Activated CD8-positive, alpha-beta T cell treated with anti-CD3 and anti-CD28 coated beads for 36 hours (primary cell): ENCODE results near the gene GCNT4. TPM values are rescaled to one million over a fixed set of nuclear protein-coding genes. Genes with fewer than 3 reads are reported as not detected.
A peak's percentile ranks its signal among the peaks of the same experiment; 100 is the strongest.

Experiments used
- ATAC-seq: fragments of 200-7000 bp; cut with Tn5 transposase; one replicate; pipeline ENCODE4 v1.10.0; 2021; ENCODE audit warnings: mild to moderate bottlenecking, moderate library complexity
- CTCF ChIA-PET: fragments of 350-600 bp; sonication (Branson Sonifier 250); formaldehyde crosslinking; loops from one replicate; lab custom pipeline; 2021; ENCODE audit warnings: antibody characterized with exemption; lab: Charles Lee
- POLR2A ChIA-PET: fragments of 350-600 bp; sonication (Branson Sonifier 250); formaldehyde crosslinking; loops from one replicate; lab custom pipeline; 2021; ENCODE audit warnings: antibody characterized with exemption; lab: Charles Lee
- DNase-seq: peaks from one replicate; pipeline ENCODE4 v3.0.0-alpha.2; 2020
- H3K27ac Mint-ChIP-seq: one replicate; pipeline ENCODE4 v1.8.0; 2021; ENCODE audit warnings: mild to moderate bottlenecking, mixed read lengths
- H3K27me3 Mint-ChIP-seq: one replicate; pipeline ENCODE4 v1.8.0; 2021; ENCODE audit warnings: mixed read lengths
- H3K36me3 Mint-ChIP-seq: one replicate; pipeline ENCODE4 v1.8.0; 2021; ENCODE audit warnings: low read depth, mixed read lengths
- H3K4me1 Mint-ChIP-seq: one replicate; pipeline ENCODE4 v1.8.0; 2021; ENCODE audit warnings: low read depth, mixed read lengths
- H3K4me3 Mint-ChIP-seq: one replicate; pipeline ENCODE4 v1.8.0; 2021; ENCODE audit warnings: mild to moderate bottlenecking, moderate library complexity, mixed read lengths
- H3K9me3 Mint-ChIP-seq: one replicate; pipeline ENCODE4 v1.8.0; 2021; ENCODE audit warnings: mixed read lengths
- CTCF ChIP-seq: fragments of 200-600 bp; IDR thresholded peaks from one replicate; pipeline ENCODE4 v1.8.0; 2022; ENCODE audit warnings: antibody characterized with exemption, mild to moderate bottlenecking
- intact Hi-C: fragments of 100-400 bp; cut with micrococcal nuclease; formaldehyde crosslinking; loops from one replicate; pipeline ENCODE4 v1.10.0; 2022
- total RNA-seq, 2 experiments: library from RNA; stranded (reverse); gene quantifications; one replicate each; pipeline ENCODE4 v1.2.3, GENCODE V29; 2021

The GCNT4 gene
- total RNA-seq, 2 experiments from 2014 or later: 2.1 to 2.4 TPM

DNA sequence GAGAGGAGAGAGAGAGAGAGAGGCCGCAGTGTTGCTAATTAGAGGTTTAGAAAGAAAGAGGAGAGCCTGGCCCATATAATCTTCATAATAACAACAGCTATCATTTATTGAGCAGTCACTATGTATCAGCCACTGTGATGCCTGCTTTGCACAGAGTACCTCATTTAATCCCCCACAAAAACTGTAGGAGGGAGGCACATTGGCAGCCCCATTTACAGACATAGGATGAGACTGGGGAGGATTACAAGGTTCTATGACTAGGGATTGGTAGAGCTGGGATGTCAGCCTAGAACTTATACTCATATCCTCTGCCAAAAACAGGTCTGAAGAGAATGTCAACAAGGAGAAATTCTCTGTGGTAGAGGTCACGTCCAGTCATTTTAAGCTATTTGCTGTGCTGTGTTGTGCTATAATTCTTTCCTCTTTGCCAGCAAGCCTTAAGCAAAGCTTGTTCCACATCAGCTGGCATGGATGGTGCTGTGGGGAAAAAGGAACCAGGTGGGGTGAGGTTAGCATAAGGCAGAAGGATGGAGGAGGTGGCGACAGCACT, 6.7 kb upstream of the GCNT4 start:
- POLR2A ChIA-PET: no interaction called here
- H3K9me3 Mint-ChIP-seq: peaks cover 8% of the 10 kb centered on the region

GRCh38 chr5:75057561-75057960, 5.2 kb upstream of the GCNT4 start:
- H3K27me3 Mint-ChIP-seq: no peaks in the 10 kb centered on the region
- H3K4me1 Mint-ChIP-seq: peaks cover 79% of the 10 kb centered on the region
- CTCF ChIA-PET: interaction anchor here (0.7 to 4.3 kb wide), 3 partner anchors 7 to 180 kb away, joined by 3 to 38 read pairs (median 7); partner anchors contain the start of genes ANKRD31 and GCNT4
- peaks cover 8% of the 10 kb centered on the region for H3K9me3 Mint-ChIP-seq
- TF ChIP-seq CTCF: no peak
- POLR2A ChIA-PET: interaction anchor here (0.8 to 1.4 kb wide), 3 partner anchors 9 to 179 kb away, joined by 3 to 6 read pairs (median 3); partner anchors contain the start of gene ANKRD31
- peak overlapping the region; percentile 94 for H3K27ac Mint-ChIP-seq
- peaks cover 11% of the 10 kb centered on the region for H3K36me3 Mint-ChIP-seq
- ATAC-seq (no peak), DNase-seq (no peak)
- no peak overlapping the region for H3K4me3 Mint-ChIP-seq
- intact Hi-C loops: loop anchor here (10.0 kb wide), 1 partner anchor 277 kb away; the partner anchor contains the start of gene HMGCR

More for the DNA sequence above, 6.7 kb upstream of the GCNT4 start:
- peak overlapping the region; percentile 28 for H3K4me3 Mint-ChIP-seq
- DNase-seq: no peak
- peak; percentile 43 for ATAC-seq
- intact Hi-C loops: loop anchor here (10.0 kb wide), 1 partner anchor 276 kb away; the partner anchor contains the start of gene HMGCR
- no peak for TF ChIP-seq CTCF
- peaks cover 14% of the 10 kb centered on the region for H3K36me3 Mint-ChIP-seq
- H3K4me1 Mint-ChIP-seq: peaks cover 88% of the 10 kb centered on the region
- no peaks in the 10 kb centered on the region for H3K27me3 Mint-ChIP-seq
- H3K27ac Mint-ChIP-seq: peak overlapping the region; percentile 94
- CTCF ChIA-PET: interaction anchor here (1.6 to 4.3 kb wide), 3 partner anchors 9 to 178 kb away, joined by 5 to 38 read pairs (median 7); partner anchors contain the start of genes ANKRD31 and GCNT4

GRCh38 chr5:75055727-75056144, 3.4 kb upstream of the GCNT4 start:
- ChIA-PET CTCF (interaction anchor here (0.8 to 2.0 kb wide), 3 partner anchors 11 to 180 kb away, joined by 3 to 7 read pairs (median 4); no protein-coding TSS in a partner anchor), POLR2A (no interaction called here)
- Mint-ChIP-seq H3K4me1 (peaks cover 75% of the 10 kb centered on the region), H3K4me3 (no peak overlapping the region), H3K36me3 (no peaks in the 10 kb centered on the region), H3K9me3 (no peaks in the 10 kb centered on the region), H3K27me3 (no peaks in the 10 kb centered on the region), H3K27ac (no peak overlapping the region)
- no peak for DNase-seq
- intact Hi-C loops: loop anchor here (10.0 kb wide), 1 partner anchor 279 kb away; the partner anchor contains the start of gene HMGCR
- ATAC-seq: no peak
- TF ChIP-seq CTCF: no peak

DNA sequence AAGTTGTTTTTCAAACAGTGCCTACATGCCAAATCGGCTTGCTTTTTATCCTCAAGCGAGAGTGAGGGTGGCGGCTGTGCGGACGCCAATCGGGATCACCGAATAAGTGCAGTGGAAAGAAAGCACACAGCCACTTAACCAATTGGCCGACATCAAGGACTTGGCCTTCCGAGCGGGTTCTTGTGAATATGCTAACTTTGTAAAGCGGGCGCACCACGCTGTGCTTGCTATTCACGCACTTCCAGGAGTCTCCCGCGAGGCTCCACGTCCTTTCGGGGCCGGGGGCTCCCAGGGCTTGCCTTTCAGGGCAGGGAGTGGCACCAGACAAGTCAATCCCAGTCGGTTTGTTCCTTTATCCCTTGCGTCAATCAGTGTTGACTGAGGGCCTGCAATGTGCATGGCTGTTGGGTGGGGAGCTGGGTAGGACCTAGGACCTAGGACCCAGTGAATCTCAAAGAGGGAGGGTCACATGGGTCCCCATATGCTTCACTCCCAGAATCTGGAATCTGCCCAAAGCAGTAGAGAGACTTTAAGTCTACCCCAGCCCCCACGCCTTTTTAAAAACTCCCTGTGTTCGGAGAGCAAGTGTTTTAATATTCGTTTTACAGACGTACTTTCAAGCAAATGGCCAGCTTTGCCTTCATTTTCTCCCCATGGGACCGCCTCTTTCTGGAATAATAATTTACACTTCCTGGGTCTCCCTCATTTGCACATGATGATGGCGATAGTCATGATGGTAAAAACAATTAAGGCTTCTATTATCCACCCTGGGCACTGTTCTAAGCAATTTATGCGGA, 2.0 kb upstream of the GCNT4 start:
- H3K27ac Mint-ChIP-seq: peak overlapping the region; percentile 89
- DNase-seq (peak; percentile 40), ATAC-seq (no peak)
- TF ChIP-seq CTCF: no peak
- ChIA-PET POLR2A (interaction anchor here (0.8 to 1.7 kb wide), 7 partner anchors 8 to 456 kb away, joined by 3 to 7 read pairs (median 3); partner anchors contain the start of gene HMGCR), CTCF (interaction anchor here (0.7 to 3.0 kb wide), 2 partner anchors 183 to 196 kb away, joined by 3 to 23 read pairs; partner anchors contain the start of gene ANKRD31)
- peaks cover 75% of the 10 kb centered on the region for H3K4me1 Mint-ChIP-seq
- no peaks in the 10 kb centered on the region for H3K36me3 Mint-ChIP-seq
- H3K9me3 Mint-ChIP-seq: no peaks in the 10 kb centered on the region
- no peaks in the 10 kb centered on the region for H3K27me3 Mint-ChIP-seq
- H3K4me3 Mint-ChIP-seq: peak overlapping the region; percentile 81
- intact Hi-C loops: loop anchor here (5.0 to 10.0 kb wide), 2 partner anchors 183 to 280 kb away; partner anchors contain the start of genes ANKRD31 and HMGCR
